Kidney (tissue), 14 donors: ENCODE results near the gene CNOT8. TPM values are rescaled to one million over a fixed set of nuclear protein-coding genes. Genes with fewer than 3 reads are reported as not detected.

Source experiments
- DNase-seq, 5 donors: peaks; one replicate each; pipeline ENCODE4 v3.0.0-alpha.2; 2013 to 2020
- FAIRE-seq: peaks from 2 replicates; lab custom pipeline; 2012; peaks lifted over from hg19 to GRCh38; lab: Jason Lieb, UNC
- H3K27ac ChIP-seq, 2 donors: one replicate each; pipeline ENCODE4 v1.7.0; 2013; ENCODE audit warnings: low read depth in 2 of 2, low read length in 2 of 2, inconsistent platforms in 1 of 2
- H3K27me3 ChIP-seq: one replicate; pipeline ENCODE4 v1.7.1; 2013; ENCODE audit warnings: low read length, inconsistent platforms; ENCODE audit not compliant: control insufficient read depth, insufficient read depth
- H3K36me3 ChIP-seq, 3 donors: one replicate each; pipeline versions ENCODE4 v1.7.0 to v1.7.1; 2013; ENCODE audit warnings: low read length in 3 of 3, control low read depth in 1 of 3, inconsistent platforms in 1 of 3; ENCODE audit not compliant: insufficient read depth in 3 of 3, control insufficient read depth in 2 of 3
- H3K4me1 ChIP-seq, 3 donors: one replicate each; pipeline versions ENCODE4 v1.7.0 to v1.7.1; 2013; ENCODE audit warnings: low read length in 3 of 3, inconsistent platforms in 1 of 3, low read depth in 1 of 3; ENCODE audit not compliant: control insufficient read depth in 2 of 3, insufficient read depth in 2 of 3
- H3K4me3 ChIP-seq, 3 donors: one replicate each; pipeline versions ENCODE4 v1.7.0 to v1.8.1; 2013; ENCODE audit warnings: low read length in 3 of 3, control low read depth in 1 of 3, inconsistent platforms in 1 of 3
- H3K9ac ChIP-seq, 3 donors: one replicate each; pipeline versions ENCODE4 v1.7.0 to v1.7.1; 2013; ENCODE audit warnings: low read length in 3 of 3, control low read depth in 1 of 3, inconsistent platforms in 1 of 3
- H3K9me3 ChIP-seq, 3 donors: one replicate each; pipeline versions ENCODE4 v1.7.0 to v1.7.1; 2013; ENCODE audit warnings: low read length in 3 of 3, control low read depth in 1 of 3, inconsistent platforms in 1 of 3; ENCODE audit not compliant: control insufficient read depth in 2 of 3, insufficient read depth in 1 of 3
- CTCF ChIP-seq: IDR thresholded peaks from 3 replicates; pipeline ENCODE4 v1.5.1; 2012; ENCODE audit warnings: mild to moderate bottlenecking, moderate library complexity, borderline replicate concordance; ENCODE audit not compliant: insufficient read depth; ENCODE audit errors: extremely low read depth
- intact Hi-C: fragments of 100-400 bp; cut with DNase I; formaldehyde crosslinking; loops from one replicate; pipeline ENCODE4 v1.11.1; 2022
- polyA plus RNA-seq: library from polyadenylated mRNA; stranded (reverse); fragments of 350-450 nt; fragmentation: Illumina TruSeq; extraction: RNeasy Lipid Tissue Mini Kit (QIAGEN cat#74804); gene quantifications from one replicate; pipeline ENCODE4 v1.2.3, GENCODE V29; 2014; ENCODE audit warnings: low read depth, low replicate concordance; ENCODE audit not compliant: insufficient read depth
- total RNA-seq: library from RNA; stranded (reverse); fragmentation: NEBNext Ultra II Directional; extraction: Animal tissue kit (Norgen Biotek cat#: 25700); gene quantifications from one replicate; pipeline ENCODE4 v1.2.1, GENCODE V29; 2021
- donor health status: control.
- donor health status: control.
- donor health status: control.
- donor health status: control.
- donor health status: control.
- donor health status: DM: yes; HTN: yes; CAD: no.
- donor health status: Normal renal cell carcinoma (clear cell type).

Gene CNOT8
- total and polyA plus RNA-seq, 2 donors from 2014 or later: 28.4 to 40.4 TPM

DNA sequence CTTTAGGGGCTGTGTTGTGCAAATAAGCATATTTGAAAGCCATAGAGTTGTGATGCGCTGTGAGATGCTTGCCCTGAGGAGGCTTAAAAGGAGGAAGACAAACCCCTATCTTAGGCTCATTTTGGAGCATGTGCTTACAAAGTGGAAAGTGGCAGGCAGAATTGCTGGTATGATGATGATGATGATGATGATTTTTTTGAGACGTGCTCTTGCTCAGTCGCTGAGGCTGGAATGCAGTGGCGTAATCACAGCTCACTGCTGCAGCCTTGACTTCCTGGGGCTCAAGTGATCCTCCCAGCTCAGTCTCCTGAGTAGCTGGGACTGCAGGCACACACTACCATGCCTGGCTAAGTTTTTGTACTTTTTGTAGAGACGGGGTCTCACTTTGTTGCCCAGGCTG is 1.7 kb downstream of the CNOT8 start:
- intact Hi-C loops: no loop called here
- peak overlapping the region; percentile 28 to 92 (median 91) for H3K4me3 ChIP-seq
- no peaks in the 10 kb centered on the region for H3K27me3 ChIP-seq
- H3K4me1 ChIP-seq: peaks cover 0 to 15% (median 2%) of the 10 kb centered on the region in 3 donors
- DNase-seq (peak in 3 of 5 donors; percentile 13 to 73 (median 16)), FAIRE-seq (no peak)
- no peak overlapping the region for H3K27ac ChIP-seq
- peaks cover 0 to 7% (median 2%) of the 10 kb centered on the region in 3 donors for H3K36me3 ChIP-seq
- TF ChIP-seq CTCF: no peak
- H3K9me3 ChIP-seq: no peaks in the 10 kb centered on the region
- peak overlapping the region in 1 of 3 donors; percentile 16 for H3K9ac ChIP-seq

DNA sequence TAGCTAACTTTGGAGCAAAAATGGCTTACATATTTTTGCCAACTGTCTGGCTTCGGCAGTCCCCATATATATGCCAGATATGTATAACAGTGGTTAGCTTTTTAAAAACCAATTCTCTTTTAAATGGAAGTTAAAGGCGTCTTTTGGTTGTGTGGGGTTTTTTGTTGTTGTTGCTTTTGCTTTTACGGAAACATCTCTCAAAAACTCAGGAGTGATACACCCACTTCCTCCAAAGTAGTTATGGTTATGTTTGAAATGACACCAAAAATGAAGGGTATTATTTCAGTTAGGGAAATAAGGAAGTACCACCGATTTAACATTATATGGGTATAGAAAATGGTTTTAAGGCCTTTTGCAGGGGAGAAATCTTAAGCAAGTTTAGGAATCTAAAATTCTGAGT is 2.3 kb downstream of the CNOT8 start:
- Histone ChIP-seq H3K27me3 (no peaks in the 10 kb centered on the region), H3K4me1 (peaks cover 0 to 15% (median 2%) of the 10 kb centered on the region in 3 donors), H3K9ac (no peak overlapping the region), H3K4me3 (peak overlapping the region in 1 of 3 donors; percentile 91), H3K36me3 (peaks cover 0 to 13% (median 7%) of the 10 kb centered on the region in 3 donors), H3K27ac (no peak overlapping the region), H3K9me3 (no peaks in the 10 kb centered on the region)
- intact Hi-C loops: no loop called here
- DNase-seq: no peak
- no peak for TF ChIP-seq CTCF
- FAIRE-seq: no peak

GRCh38 chr5:154861946-154862345 is 3.5 kb downstream of the CNOT8 start:
- FAIRE-seq (no peak), DNase-seq (no peak)
- H3K27me3 ChIP-seq: no peaks in the 10 kb centered on the region
- intact Hi-C loops: no loop called here
- no peak for TF ChIP-seq CTCF
- peaks cover 0 to 20% (median 11%) of the 10 kb centered on the region in 3 donors for H3K36me3 ChIP-seq
- H3K9me3 ChIP-seq: no peaks in the 10 kb centered on the region
- no peak overlapping the region for H3K4me3 ChIP-seq
- no peak overlapping the region for H3K27ac ChIP-seq
- H3K4me1 ChIP-seq: peaks cover 0 to 13% (median 2%) of the 10 kb centered on the region in 3 donors
- H3K9ac ChIP-seq: no peak overlapping the region

DNA sequence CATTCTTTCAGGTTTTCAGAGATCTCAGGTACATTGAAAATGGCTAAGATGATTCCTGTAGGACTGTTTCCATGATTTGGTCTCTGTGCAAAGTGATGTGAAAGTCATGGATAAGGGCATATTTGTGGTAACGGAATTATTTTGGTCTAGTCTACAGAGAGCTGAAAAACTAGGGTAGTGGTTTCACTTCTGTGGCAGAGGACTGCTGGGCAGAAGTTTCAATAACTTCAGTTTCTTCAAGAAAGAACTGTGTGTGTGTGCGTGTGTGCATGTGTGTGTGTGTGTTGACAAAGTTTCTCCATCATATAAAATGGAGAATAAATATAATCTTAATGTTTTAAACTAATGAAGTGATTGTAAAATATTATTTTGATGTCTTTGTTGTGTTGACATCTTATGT is 4.3 kb downstream of the CNOT8 start:
- no peak for FAIRE-seq
- no peak for DNase-seq
- TF ChIP-seq CTCF: no peak
- peaks cover 0 to 11% (median 2%) of the 10 kb centered on the region in 3 donors for H3K4me1 ChIP-seq
- no peaks in the 10 kb centered on the region for H3K9me3 ChIP-seq
- no peak overlapping the region for H3K27ac ChIP-seq
- intact Hi-C loops: no loop called here
- no peaks in the 10 kb centered on the region for H3K27me3 ChIP-seq
- H3K4me3 ChIP-seq: no peak overlapping the region
- H3K9ac ChIP-seq: no peak overlapping the region
- H3K36me3 ChIP-seq: peaks cover 0 to 24% (median 11%) of the 10 kb centered on the region in 3 donors
